Stomach (tissue), 4 donors: ENCODE results near the gene EVC.

Experiments used
- CTCF ChIP-seq, 7 experiments: fragments of 450-650 bp in 4 of 7; fragments of 200-600 bp in 3 of 7; sonication (generic) in 3 of 7; IDR thresholded peaks; one replicate each; pipeline ENCODE4 v1.5.1; 2016 to 2019; ENCODE audit warnings: antibody characterized with exemption in 7 of 7, control low read depth in 2 of 7, mild to moderate bottlenecking in 1 of 7
- EP300 ChIP-seq: sonication (generic); formaldehyde crosslinking; IDR thresholded peaks from one replicate; pipeline ENCODE4 v1.6.1; 2017; ENCODE audit warnings: antibody characterized with exemption

DNA sequence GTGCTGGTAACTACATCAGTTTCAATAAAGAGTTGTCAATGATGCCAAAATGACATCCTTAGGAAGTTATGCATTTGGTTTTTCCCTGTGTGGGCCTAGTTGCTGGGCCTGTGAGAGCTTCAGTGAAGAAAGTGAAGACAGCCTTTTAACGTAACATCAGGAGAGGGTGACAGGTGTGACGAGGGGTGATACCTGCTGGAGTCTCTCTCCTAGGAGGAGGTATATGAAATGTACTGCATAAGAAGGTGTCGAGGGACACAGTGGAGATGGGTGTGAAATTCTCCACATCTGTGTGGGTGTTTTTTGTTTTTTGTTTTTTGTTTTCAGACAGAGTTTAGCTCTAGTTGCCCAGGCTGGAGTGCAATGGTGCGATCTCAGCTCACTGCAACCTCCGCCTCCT, 49.2 kb downstream of the EVC start:
- no peak for TF ChIP-seq CTCF (IDR thresholded peaks at IDR 0.05)
- TF ChIP-seq EP300: no peak
